Measurements from ENCODE around the gene ARID3B.

DNA sequence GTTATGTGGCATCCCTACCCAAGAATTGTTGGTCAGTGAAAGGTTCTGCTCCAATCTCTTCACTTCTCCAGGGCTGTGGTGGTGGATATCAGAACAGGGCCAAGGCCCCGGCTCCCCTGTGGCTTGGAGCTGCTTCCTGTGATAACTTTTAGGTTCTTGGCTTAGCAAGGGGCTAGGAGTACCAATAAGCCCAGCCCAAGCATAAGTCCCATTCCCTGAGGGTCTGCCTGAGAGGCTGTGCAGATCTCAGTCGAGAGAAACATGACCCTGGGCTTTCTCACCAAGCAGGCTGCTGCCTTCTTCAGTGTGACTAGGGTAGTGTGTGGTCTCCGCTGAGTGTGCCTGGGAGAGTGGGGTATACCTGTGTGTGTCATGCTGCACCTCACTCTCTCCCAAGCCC lies 81.7 kb downstream of the ARID3B start:
- no peak for TF ChIP-seq ZNF274 (IDR thresholded peaks at IDR 0.05; ENCODE audit: low read depth, low read length)
- no peak for TF ChIP-seq POLR2AphosphoS5 (IDR thresholded peaks at IDR 0.05; ENCODE audit: low read depth, low read length)
